HG03575 (cell line): ENCODE data around the gene EXOSC7.
"Not testable (repeated sequence)": the region's sequence is repeated elsewhere in the genome, so short reads cannot be mapped to it uniquely, and the experiment has no call there.

Experiments
- ATAC-seq: cut with Tn5 transposase; IDR thresholded peaks from one replicate; pipeline ENCODE4 v1.9.1; 2021; ENCODE audit not compliant: unreplicated experiment, insufficient number of reproducible peaks, low FRiP score; ENCODE audit errors: extremely low read depth

Gene EXOSC7

GRCh38 chr3:44976002-44976815, at the start of gene EXOSC7, which contains the start of gene ZDHHC3:
Gene EXOSC7, plus strand, starts transcription at chr3:44976244. Its CDS starts 34 bp downstream, at chr3:44976278.
Gene ZDHHC3, minus strand, starts transcription at chr3:44976174. Its CDS starts 16,738 bp downstream, at chr3:44959436.
- no peak for ATAC-seq

- no peak for ATAC-seq
Measured at GRCh38 chr3:44926921-44927320, 49.1 kb upstream of the EXOSC7 start.

- no peak for ATAC-seq
Measured at GRCh38 chr3:44927371-44927770, 48.7 kb upstream of the EXOSC7 start.

GRCh38 chr3:44929782-44930181, 46.3 kb upstream of the EXOSC7 start:
- ATAC-seq = no peak

- ATAC-seq = no peak
Measured at GRCh38 chr3:44930911-44931310, 45.1 kb upstream of the EXOSC7 start.

- no peak for ATAC-seq
Measured at GRCh38 chr3:44931791-44932190, 44.3 kb upstream of the EXOSC7 start.

GRCh38 chr3:44932271-44932670, 43.8 kb upstream of the EXOSC7 start:
- no peak for ATAC-seq

GRCh38 chr3:44932986-44933944, 42.8 kb upstream of the EXOSC7 start:
- ATAC-seq = no peak

GRCh38 chr3:44939581-44940036, 36.4 kb upstream of the EXOSC7 start:
- no peak for ATAC-seq

GRCh38 chr3:44942202-44942921, 33.7 kb upstream of the EXOSC7 start:
- ATAC-seq = no peak

GRCh38 chr3:44948239-44948638, 27.8 kb upstream of the EXOSC7 start:
- ATAC-seq = no peak

GRCh38 chr3:44949770-44950169, 26.3 kb upstream of the EXOSC7 start:
- ATAC-seq = not testable (repeated sequence)

GRCh38 chr3:44950275-44950734, 25.7 kb upstream of the EXOSC7 start:
- no peak for ATAC-seq

GRCh38 chr3:44952689-44953088, 23.4 kb upstream of the EXOSC7 start:
- no peak for ATAC-seq

GRCh38 chr3:44954304-44954703, 21.7 kb upstream of the EXOSC7 start:
- ATAC-seq = no peak

- ATAC-seq = peak; percentile 51
Measured at GRCh38 chr3:44954962-44955361, 21.1 kb upstream of the EXOSC7 start.

GRCh38 chr3:44955917-44956316, 20.1 kb upstream of the EXOSC7 start:
- ATAC-seq = no peak

GRCh38 chr3:44957986-44958385, 18.1 kb upstream of the EXOSC7 start:
- no peak for ATAC-seq

- no peak for ATAC-seq
Measured at GRCh38 chr3:44958386-44958785, 17.7 kb upstream of the EXOSC7 start.
